HG03342 (cell line): Measurements from ENCODE around the gene ITGB5.

Source experiments
- ATAC-seq: cut with Tn5 transposase; IDR thresholded peaks from one replicate; pipeline ENCODE4 v1.9.1; 2021; ENCODE audit warnings: mild to moderate bottlenecking, moderate library complexity; ENCODE audit not compliant: unreplicated experiment

ITGB5 gene

GRCh38 chr3:124774327-124774718 is 112.8 kb downstream of the ITGB5 start:
- ATAC-seq = no peak

DNA sequence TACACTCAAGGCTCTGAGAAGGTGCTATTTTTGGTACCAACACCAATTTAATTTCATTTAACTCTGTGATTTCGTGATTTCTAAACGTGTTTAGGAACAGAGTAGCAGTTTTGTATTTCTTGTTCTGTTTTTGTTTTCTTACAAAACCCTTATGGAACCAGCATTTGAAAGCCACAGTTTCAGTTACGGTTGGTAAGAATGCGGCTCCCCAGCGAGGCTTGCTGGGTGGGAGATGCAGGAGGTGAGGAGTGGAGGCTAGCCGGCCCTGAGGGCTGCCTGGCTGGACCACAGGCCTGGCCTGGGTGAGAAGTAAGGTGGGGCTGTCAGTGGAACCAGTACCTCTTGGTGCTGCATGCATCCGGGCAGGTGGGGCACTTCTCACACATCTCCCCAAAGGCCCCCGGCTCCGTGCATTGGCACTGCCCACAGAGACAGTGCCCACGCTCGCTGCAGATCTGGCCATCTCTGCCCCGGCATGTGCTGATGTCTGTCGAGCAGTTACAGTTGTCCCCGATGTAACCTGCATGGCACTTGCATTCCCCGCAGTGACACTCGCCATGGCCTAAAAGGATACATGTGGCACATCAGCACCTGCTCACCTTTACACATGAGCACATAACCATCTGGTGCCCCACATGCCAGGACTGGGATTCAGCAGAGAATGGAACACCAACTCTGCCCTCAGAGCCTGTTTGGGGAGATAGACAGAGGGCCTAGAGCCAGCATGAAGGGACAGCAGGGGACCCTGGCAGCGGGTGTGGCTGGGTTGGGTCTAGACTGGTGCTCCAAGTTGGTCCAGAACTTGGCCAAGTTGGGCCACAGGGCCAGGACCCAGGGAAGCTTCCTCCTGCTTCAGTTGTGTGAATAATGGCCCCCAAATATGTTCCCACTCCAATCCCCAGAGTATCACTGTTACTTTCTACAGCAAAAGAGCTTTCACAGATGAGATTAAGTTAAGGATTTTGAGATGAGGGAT is 113.5 kb downstream of the ITGB5 start:
- ATAC-seq = no peak

- ATAC-seq = no peak
These were observed 114.9 kb downstream of the ITGB5 start for GRCh38 chr3:124772081-124772831.

- ATAC-seq = no peak
These were observed 116.1 kb downstream of the ITGB5 start for GRCh38 chr3:124771083-124771445.

GRCh38 chr3:124770336-124771082 is 116.7 kb downstream of the ITGB5 start:
- ATAC-seq = no peak

- no peak for ATAC-seq
These were observed 117.7 kb downstream of the ITGB5 start for GRCh38 chr3:124769462-124769861.

- no peak for ATAC-seq
These were observed 118.4 kb downstream of the ITGB5 start for GRCh38 chr3:124768812-124769211.

DNA sequence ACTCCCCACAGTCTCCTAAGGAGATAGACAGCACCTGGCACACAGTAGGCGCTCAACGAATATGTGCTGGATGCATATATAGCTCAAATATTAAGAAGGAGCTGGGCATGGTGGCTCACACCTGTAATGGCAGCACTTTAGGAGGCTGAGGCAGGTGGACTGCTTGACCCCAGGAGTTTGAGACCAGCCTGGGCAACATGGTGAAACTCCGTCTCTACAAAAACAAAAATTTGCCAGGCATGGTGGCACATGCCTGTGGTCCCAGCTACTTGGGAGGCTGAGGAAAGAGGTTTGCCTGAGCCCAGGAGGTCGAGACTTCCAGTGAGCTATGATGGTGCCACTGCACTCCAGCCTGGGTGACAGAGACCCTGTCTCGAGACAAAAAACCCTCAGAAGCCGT is 119.5 kb downstream of the ITGB5 start:
- no peak for ATAC-seq

DNA sequence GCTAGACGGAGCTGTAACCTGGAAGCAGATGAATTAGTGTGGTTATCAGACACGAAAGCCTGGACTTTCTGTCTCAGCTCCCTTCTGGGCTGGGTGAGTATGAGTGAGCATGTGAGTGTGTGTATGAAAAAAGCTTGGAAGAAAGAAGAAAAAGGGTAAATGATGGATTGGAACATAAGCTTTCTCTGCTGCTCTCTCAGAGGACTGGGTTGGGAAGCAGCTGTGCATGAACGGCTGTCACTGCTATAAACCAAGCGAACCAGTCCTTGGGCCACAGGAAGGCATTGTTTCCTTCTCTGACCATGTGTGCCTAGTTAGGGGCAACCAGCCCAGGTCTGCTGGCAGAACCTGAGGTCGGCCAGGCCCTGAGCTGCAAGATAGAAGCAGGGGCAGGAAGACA is 119.9 kb downstream of the ITGB5 start:
- no peak for ATAC-seq

- ATAC-seq = no peak
These were observed 120.8 kb downstream of the ITGB5 start for GRCh38 chr3:124766113-124767095.

- ATAC-seq = no peak
These were observed 121.8 kb downstream of the ITGB5 start for GRCh38 chr3:124765197-124765840.

GRCh38 chr3:124764746-124765145 is 122.4 kb downstream of the ITGB5 start:
- ATAC-seq = no peak

DNA sequence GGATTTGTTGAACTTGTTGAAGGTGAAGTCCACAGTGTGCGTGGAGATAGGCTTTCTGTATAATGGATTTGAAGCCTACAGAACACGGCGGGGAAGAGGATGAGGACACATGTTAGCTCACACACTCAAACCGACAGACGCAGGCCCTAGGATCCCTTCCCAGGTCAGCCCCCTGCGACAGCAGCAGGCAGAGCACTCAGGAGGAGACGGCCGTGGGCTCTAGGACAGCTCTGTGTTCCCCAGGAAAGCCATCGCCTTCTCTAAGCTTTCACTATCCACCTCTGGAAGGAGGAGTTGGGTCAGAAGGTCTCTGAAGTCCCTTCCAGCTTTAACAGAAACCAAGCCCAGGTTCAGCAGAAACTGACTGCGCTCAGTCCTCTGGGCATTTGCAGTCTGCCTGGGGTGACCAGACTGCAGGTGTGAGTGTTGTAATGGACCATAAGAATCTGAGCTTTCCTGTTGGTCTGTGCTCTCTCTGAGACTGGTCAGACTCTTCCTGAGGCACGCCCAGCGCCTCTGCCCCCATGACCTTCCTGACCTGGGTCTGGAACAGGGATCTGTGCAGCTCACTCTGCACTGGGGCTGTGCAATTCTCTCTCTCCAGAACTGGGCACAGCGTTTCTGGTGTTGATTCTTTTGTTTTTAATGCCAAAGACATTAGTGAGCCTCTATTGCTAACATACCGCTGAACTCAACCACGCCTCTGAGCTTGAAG is 123.4 kb downstream of the ITGB5 start:
- ATAC-seq = no peak

DNA sequence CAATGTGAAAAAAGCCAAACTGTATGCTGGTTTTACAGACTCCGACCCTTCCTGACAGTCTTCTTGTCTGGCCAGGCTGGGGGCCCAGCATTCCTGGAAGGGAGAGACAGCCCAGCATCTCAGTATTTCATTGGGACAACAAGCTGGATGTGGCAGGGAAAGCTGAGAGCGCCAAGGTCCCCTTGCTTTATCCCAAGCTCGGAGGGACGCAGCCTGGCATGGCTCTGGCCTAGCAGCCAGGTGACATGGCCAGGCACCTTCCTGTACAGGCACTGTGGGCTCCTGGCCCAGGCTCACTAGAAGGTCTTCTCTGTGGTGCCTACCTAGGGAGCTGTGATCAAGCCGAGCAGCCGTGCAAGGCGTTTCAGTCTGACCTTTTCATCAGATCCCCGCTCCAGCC is 124.0 kb downstream of the ITGB5 start:
- no peak for ATAC-seq

DNA sequence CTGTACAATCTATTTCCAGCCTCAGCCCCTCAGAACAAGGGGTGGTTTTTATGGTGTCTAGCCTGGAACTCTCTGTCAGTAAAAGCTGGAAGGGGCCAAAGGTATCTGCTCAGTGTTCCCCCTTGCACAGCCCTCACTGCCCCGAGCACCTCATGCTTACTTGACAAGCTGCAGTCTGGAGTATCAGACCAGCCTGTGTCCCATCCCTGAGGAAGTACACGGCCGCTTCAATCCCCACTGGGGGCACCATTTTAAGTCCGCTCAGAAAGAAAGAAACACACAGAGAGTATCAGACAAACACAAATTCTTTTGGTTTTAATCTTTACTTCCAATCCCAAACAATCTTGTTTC is 124.5 kb downstream of the ITGB5 start:
- no peak for ATAC-seq

DNA sequence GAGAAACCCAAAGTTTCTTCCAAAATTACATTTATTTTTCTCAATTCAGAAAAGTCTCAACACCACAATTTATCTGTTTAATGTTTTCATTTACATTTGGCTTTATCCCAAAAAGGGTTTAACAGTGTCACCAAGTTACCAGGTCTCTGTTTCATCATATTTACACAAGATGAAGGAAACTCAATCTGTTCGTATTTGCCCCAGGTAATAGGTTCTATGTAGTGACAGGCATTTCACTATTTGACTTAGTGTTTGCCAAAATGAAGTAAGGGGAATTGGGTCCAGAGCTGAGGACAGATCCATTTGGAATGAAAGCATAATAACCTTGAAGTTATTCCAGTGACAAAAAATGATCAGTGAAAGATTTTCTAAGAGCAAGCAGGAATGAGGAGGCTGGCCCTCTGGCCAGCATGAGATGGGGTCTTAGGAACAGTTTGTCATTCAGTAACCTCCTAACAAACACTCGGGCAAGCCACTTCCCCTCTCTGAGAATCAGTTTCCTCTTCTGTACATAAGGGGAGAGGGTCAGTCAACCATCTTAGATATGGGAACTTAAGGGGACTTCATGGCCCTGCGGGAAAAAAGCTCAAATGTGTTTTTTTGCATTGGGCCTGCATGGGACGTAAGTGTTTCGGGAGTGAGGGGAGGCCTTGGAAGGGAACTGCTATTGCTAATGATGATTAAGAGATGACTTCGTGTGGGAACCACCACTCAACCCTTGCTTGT is 125.1 kb downstream of the ITGB5 start:
- no peak for ATAC-seq

DNA sequence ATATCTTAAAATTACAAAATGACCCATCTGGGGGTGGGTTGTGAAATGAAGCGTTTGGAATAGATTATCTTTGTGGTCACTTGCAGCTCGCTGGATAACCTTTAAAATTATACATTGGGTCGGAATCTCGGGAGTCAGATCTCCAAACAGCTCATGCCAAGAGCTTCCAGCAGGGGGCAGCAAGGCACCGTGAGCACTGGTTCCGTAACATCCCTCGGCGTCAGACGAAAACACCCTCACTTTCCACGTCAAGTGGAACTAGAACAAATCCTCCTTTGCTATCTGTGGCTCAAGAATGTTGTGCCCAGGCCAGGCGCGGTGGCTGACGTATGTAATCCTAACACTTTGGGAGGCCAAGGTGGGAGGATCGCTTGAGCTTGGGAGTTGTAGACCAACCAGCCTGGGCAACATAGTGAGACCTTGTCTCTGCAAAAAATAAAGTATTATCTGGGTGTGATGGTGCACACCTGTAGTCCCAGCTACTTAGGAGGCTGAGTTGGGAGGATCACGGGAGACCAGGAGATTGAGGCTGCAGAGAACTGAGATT is 125.8 kb downstream of the ITGB5 start:
- ATAC-seq = no peak

DNA sequence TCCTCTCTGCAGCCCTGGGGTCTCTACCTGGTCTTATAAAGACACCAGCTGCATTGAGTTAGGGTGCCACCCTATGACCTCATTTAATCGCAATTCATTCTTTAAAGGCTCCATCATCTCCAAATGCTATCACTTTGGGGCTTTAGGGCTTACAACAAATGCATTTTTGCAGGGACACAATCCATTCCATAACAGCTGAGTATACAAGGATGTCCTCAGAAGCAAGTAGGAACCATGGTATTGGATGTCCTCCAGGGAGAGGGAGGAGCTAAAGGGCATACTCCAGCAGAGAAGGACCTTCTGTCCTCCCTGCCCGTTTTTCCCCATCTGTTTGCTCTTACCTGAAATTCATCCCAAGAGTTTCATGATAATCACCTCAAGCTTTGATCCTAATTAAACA is 126.6 kb downstream of the ITGB5 start:
- ATAC-seq = no peak
